Gastrocnemius medialis (tissue), 4 donors: ENCODE measurements around the gene IGFL4.

ENCODE experiments used
- POLR2A ChIP-seq, 2 donors: fragments of 450-650 bp; IDR thresholded peaks; one replicate each; pipeline ENCODE4 v1.6.1; 2017; ENCODE audit warnings: antibody characterized with exemption in 2 of 2, mild to moderate bottlenecking in 2 of 2, moderate library complexity in 2 of 2
- TF ChIP-seq, protein P1 (sequence below), 5 experiments: fragments of 450-650 bp in 3 of 5; fragments of 200-600 bp in 2 of 5; sonication (generic) in 2 of 5; IDR thresholded peaks in 4 of 5; conservative IDR thresholded peaks in 1 of 5; 1 replicate in 4 of 5; 2 replicates in 1 of 5; pipeline ENCODE4 v1.5.1; 2016 to 2019; ENCODE audit warnings: antibody characterized with exemption in 5 of 5, mild to moderate bottlenecking in 3 of 5, moderate library complexity in 3 of 5

DNA sequence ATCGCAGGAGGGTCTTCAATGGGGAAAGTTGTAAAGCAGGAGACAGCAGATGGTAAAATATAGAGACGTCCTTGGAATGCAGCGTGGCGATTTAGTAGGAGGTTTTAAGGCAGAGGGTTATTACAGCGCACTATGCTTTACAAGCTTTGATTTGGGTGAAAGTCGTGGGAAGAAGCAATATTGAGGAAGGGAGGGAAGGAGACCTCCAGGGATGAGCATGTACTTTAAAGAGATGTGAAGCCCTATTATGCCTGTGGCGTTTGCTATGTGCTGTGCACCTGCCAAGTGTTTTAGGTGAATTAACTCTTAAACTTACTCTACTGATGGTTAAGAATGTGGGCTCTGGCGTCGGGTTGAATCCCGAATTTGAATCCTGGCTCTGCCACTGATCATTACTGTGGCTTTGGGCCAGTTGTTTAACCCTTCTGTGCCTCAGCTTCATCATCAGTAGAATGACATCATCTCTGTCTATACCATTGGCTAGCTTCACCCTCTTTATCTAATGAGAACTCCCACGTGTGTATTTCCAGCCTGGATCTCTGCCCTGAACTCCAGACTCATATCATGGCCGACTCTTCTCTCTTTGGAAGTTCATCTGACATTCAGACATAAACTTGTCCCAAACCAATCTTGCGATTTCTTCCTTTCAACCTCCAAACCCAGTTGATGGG is 45.0 kb downstream of the IGFL4 start:
- TF ChIP-seq, protein P1, sequence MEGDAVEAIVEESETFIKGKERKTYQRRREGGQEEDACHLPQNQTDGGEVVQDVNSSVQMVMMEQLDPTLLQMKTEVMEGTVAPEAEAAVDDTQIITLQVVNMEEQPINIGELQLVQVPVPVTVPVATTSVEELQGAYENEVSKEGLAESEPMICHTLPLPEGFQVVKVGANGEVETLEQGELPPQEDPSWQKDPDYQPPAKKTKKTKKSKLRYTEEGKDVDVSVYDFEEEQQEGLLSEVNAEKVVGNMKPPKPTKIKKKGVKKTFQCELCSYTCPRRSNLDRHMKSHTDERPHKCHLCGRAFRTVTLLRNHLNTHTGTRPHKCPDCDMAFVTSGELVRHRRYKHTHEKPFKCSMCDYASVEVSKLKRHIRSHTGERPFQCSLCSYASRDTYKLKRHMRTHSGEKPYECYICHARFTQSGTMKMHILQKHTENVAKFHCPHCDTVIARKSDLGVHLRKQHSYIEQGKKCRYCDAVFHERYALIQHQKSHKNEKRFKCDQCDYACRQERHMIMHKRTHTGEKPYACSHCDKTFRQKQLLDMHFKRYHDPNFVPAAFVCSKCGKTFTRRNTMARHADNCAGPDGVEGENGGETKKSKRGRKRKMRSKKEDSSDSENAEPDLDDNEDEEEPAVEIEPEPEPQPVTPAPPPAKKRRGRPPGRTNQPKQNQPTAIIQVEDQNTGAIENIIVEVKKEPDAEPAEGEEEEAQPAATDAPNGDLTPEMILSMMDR (IDR thresholded peaks at IDR 0.05 in 4 of 5, conservative IDR thresholded peaks at IDR 0.05 in 1 of 5): no peak
- TF ChIP-seq POLR2A (IDR thresholded peaks at IDR 0.05): no peak
